HG03521 (cell line): Measurements from ENCODE around the gene KCNQ4.

Source experiments
- ATAC-seq: cut with Tn5 transposase; IDR thresholded peaks from one replicate; pipeline ENCODE4 v1.9.1; 2021; ENCODE audit warnings: mild to moderate bottlenecking, moderate library complexity; ENCODE audit not compliant: unreplicated experiment

KCNQ4 gene

GRCh38 chr1:40754201-40754600, 29.4 kb upstream of the KCNQ4 start:
- ATAC-seq, result no peak

GRCh38 chr1:40755067-40755466, 28.5 kb upstream of the KCNQ4 start:
- no peak for ATAC-seq

GRCh38 chr1:40756523-40756922, 27.1 kb upstream of the KCNQ4 start:
- no peak for ATAC-seq

- no peak for ATAC-seq
Measured at GRCh38 chr1:40757084-40757483, 26.5 kb upstream of the KCNQ4 start.

- no peak for ATAC-seq
Measured at GRCh38 chr1:40758004-40758403, 25.6 kb upstream of the KCNQ4 start.

- ATAC-seq, result no peak
Measured at GRCh38 chr1:40758578-40759343, 24.8 kb upstream of the KCNQ4 start.

GRCh38 chr1:40760984-40761383, 22.6 kb upstream of the KCNQ4 start:
- no peak for ATAC-seq

GRCh38 chr1:40762144-40762923, 21.3 kb upstream of the KCNQ4 start:
- no peak for ATAC-seq

GRCh38 chr1:40763742-40764532, 19.6 kb upstream of the KCNQ4 start:
- ATAC-seq, result no peak

GRCh38 chr1:40764981-40765380, 18.6 kb upstream of the KCNQ4 start:
- no peak for ATAC-seq

GRCh38 chr1:40766017-40766416, 17.6 kb upstream of the KCNQ4 start:
- ATAC-seq, result no peak

- no peak for ATAC-seq
Measured at GRCh38 chr1:40766560-40766959, 17.0 kb upstream of the KCNQ4 start.

GRCh38 chr1:40768146-40768990, 15.2 kb upstream of the KCNQ4 start:
- ATAC-seq, result no peak

GRCh38 chr1:40769815-40770214, 13.8 kb upstream of the KCNQ4 start:
- ATAC-seq, result no peak

- ATAC-seq, result no peak
Measured at GRCh38 chr1:40770296-40771070, 13.1 kb upstream of the KCNQ4 start.

- ATAC-seq, result no peak
Measured at GRCh38 chr1:40772146-40772955, 11.2 kb upstream of the KCNQ4 start.

- ATAC-seq, result no peak
Measured at GRCh38 chr1:40773748-40774265, 9.8 kb upstream of the KCNQ4 start.

GRCh38 chr1:40774266-40774998, 9.2 kb upstream of the KCNQ4 start:
- ATAC-seq, result no peak
